DOHH2 (cell line): Measurements from ENCODE around the gene BAMBI.

Experiments used
- H3F3A ChIP-seq: fragments of 200-600 bp; sonication (generic), shearing (Covaris generic); 2 replicates; pipeline ENCODE4 v1.6.0; 2016; ENCODE audit warnings: antibody characterized with exemption, mild to moderate bottlenecking; ENCODE audit not compliant: control insufficient read depth, insufficient read depth
- H3K27ac ChIP-seq: fragments of 200-600 bp; sonication (generic); 2 replicates; pipeline ENCODE4 v1.5.1; 2014; ENCODE audit warnings: low read depth, mild to moderate bottlenecking, low read length, moderate library complexity
- H3K27me3 ChIP-seq: fragments of 200-600 bp; sonication (generic); 2 replicates; pipeline ENCODE4 v1.6.1; 2014; ENCODE audit warnings: mild to moderate bottlenecking, low read length, mixed read lengths; ENCODE audit not compliant: control insufficient read depth
- H3K36me3 ChIP-seq: fragments of 200-600 bp; sonication (generic); 2 replicates; pipeline ENCODE4 v1.6.1; 2014; ENCODE audit warnings: mild to moderate bottlenecking, low read length, moderate library complexity, mixed read lengths; ENCODE audit not compliant: control insufficient read depth
- H3K4me1 ChIP-seq: fragments of 200-600 bp; sonication (generic); 2 replicates; pipeline ENCODE4 v1.6.1; 2014; ENCODE audit warnings: mild to moderate bottlenecking, low read length, mixed read lengths; ENCODE audit not compliant: control insufficient read depth
- H3K4me2 ChIP-seq: fragments of 200-600 bp; sonication (generic); 2 replicates; pipeline ENCODE4 v1.6.0; 2014; ENCODE audit warnings: mild to moderate bottlenecking, low read length, moderate library complexity
- H3K4me3 ChIP-seq: fragments of 200-600 bp; sonication (generic); 2 replicates; pipeline ENCODE4 v1.5.1; 2014; ENCODE audit warnings: mild to moderate bottlenecking, low read length, mixed read lengths
- H3K79me2 ChIP-seq: fragments of 200-600 bp; sonication (generic); 2 replicates; pipeline ENCODE4 v1.6.1; 2014; ENCODE audit warnings: mild to moderate bottlenecking, low read length, mixed read lengths; ENCODE audit not compliant: control insufficient read depth
- H3K9me2 ChIP-seq: fragments of 200-600 bp; sonication (generic); replicated peaks from 2 replicates; pipeline ENCODE4 v1.6.1; 2014; ENCODE audit warnings: mild to moderate bottlenecking, low read length, mixed read lengths; ENCODE audit not compliant: control insufficient read depth
- H3K9me3 ChIP-seq: fragments of 200-600 bp; sonication (generic); 2 replicates; pipeline ENCODE4 v1.6.1; 2014; ENCODE audit warnings: antibody characterized with exemption, low read length, mixed read lengths; ENCODE audit not compliant: control insufficient read depth, insufficient read depth
- H4K20me1 ChIP-seq: fragments of 200-600 bp; sonication (generic); 2 replicates; pipeline ENCODE4 v1.6.0; 2014; ENCODE audit warnings: low read depth, mild to moderate bottlenecking, antibody characterized with exemption, low read length, moderate library complexity; ENCODE audit not compliant: control insufficient read depth, insufficient read depth
- CTCF ChIP-seq: fragments of 200-600 bp; sonication (generic); IDR thresholded peaks from one replicate; pipeline ENCODE4 v1.5.1; 2014; ENCODE audit warnings: antibody characterized with exemption, mild to moderate bottlenecking, low read depth, low read length; ENCODE audit not compliant: poor library complexity, severe bottlenecking
- EZH2phosphoT487 ChIP-seq: fragments of 200-600 bp; sonication (generic); IDR thresholded peaks from 2 replicates; pipeline ENCODE4 v1.6.1; 2017; ENCODE audit warnings: borderline replicate concordance, mild to moderate bottlenecking, antibody characterized with exemption, low read length, moderate library complexity, mixed read lengths

BAMBI gene

GRCh38 chr10:28678687-28679457, 1.6 kb downstream of the BAMBI start:
- Histone ChIP-seq H3K4me3 (peak overlapping the region; percentile 93), H3K9me2 (no peaks in the 10 kb centered on the region), H3K79me2 (peaks cover 11% of the 10 kb centered on the region; the same call in 1 of the 2 replicates), H3K27me3 (peaks cover 44% of the 10 kb centered on the region), H3K4me1 (peaks cover 36% of the 10 kb centered on the region), H3K36me3 (peaks cover 9% of the 10 kb centered on the region), H4K20me1 (peaks cover 4% of the 10 kb centered on the region; the same call in 1 of the 2 replicates), H3F3A (0 out of 2 replicates have a peak, but pooled peaks cover 7% of the 10 kb centered on the region), H3K4me2 (peak overlapping the region; percentile 95), H3K27ac (no peak overlapping the region), H3K9me3 (no peaks in the 10 kb centered on the region)
- no peak for TF ChIP-seq CTCF

GRCh38 chr10:28679581-28680357, 2.4 kb downstream of the BAMBI start:
- Histone ChIP-seq H3K9me2 (no peaks in the 10 kb centered on the region), H3F3A (0 out of 2 replicates have a peak, but pooled peaks cover 7% of the 10 kb centered on the region), H3K27ac (no peak overlapping the region), H3K27me3 (peaks cover 37% of the 10 kb centered on the region), H3K79me2 (peaks cover 11% of the 10 kb centered on the region; the same call in 1 of the 2 replicates), H3K4me1 (peaks cover 36% of the 10 kb centered on the region), H3K9me3 (no peaks in the 10 kb centered on the region), H3K4me3 (peak overlapping the region; percentile 93), H4K20me1 (peaks cover 4% of the 10 kb centered on the region; the same call in 1 of the 2 replicates), H3K36me3 (peaks cover 9% of the 10 kb centered on the region), H3K4me2 (peak overlapping the region; percentile 95)
- TF ChIP-seq EZH2phosphoT487 (no peak), CTCF (no peak)

GRCh38 chr10:28680358-28680752, 3.0 kb downstream of the BAMBI start:
- H3K27ac ChIP-seq: no peak overlapping the region
- no peaks in the 10 kb centered on the region for H3K9me3 ChIP-seq
- no peaks in the 10 kb centered on the region for H3K9me2 ChIP-seq
- peak overlapping the region; percentile 95 for H3K4me2 ChIP-seq
- TF ChIP-seq CTCF (no peak), EZH2phosphoT487 (no peak)
- H3K4me3 ChIP-seq: peak overlapping the region; percentile 93
- H3K79me2 ChIP-seq: peaks cover 11% of the 10 kb centered on the region; the same call in 1 of the 2 replicates
- H3K27me3 ChIP-seq: peaks cover 31% of the 10 kb centered on the region
- peaks cover 36% of the 10 kb centered on the region for H3K4me1 ChIP-seq
- 0 out of 2 replicates have a peak, but pooled peaks cover 7% of the 10 kb centered on the region for H3F3A ChIP-seq
- peaks cover 4% of the 10 kb centered on the region; the same call in 1 of the 2 replicates for H4K20me1 ChIP-seq
- H3K36me3 ChIP-seq: peaks cover 9% of the 10 kb centered on the region
